BLaER1 treated with 17β-estradiol and CSF1 and Interleukin-3, amounts not matched to agents 10 nM and 100 nM (cell line): ENCODE data around the gene TMEM131.

ENCODE experiments used
- H3K27ac ChIP-seq, 11 experiments: shearing (Covaris generic); formaldehyde crosslinking; 2 replicates each; pipeline ENCODE4 v1.8.1; 2022
- H3K27me3 ChIP-seq, 11 experiments: shearing (Covaris generic); formaldehyde crosslinking; 2 replicates each; pipeline ENCODE4 v1.8.1; 2022
- H3K36me3 ChIP-seq, 11 experiments: shearing (Covaris generic); formaldehyde crosslinking; 2 replicates each; pipeline ENCODE4 v1.8.1; 2022
- H3K4me1 ChIP-seq, 10 experiments: shearing (Covaris generic); formaldehyde crosslinking; 2 replicates each; pipeline ENCODE4 v1.8.1; 2022
- H3K4me2 ChIP-seq, 11 experiments: shearing (Covaris generic); formaldehyde crosslinking; 2 replicates each; pipeline ENCODE4 v1.8.1; 2022
- H3K4me3 ChIP-seq, 10 experiments: shearing (Covaris generic); formaldehyde crosslinking; 2 replicates each; pipeline ENCODE4 v1.8.1; 2022
- H3K9ac ChIP-seq, 11 experiments: shearing (Covaris generic); formaldehyde crosslinking; 2 replicates each; pipeline ENCODE4 v1.8.1; 2022
- H3K9me3 ChIP-seq, 11 experiments: shearing (Covaris generic); formaldehyde crosslinking; replicated peaks in 1 of 11; 2 replicates each; pipeline ENCODE4 v1.8.1; 2022
- H4K20me1 ChIP-seq, 11 experiments: shearing (Covaris generic); formaldehyde crosslinking; 2 replicates each; pipeline ENCODE4 v1.8.1; 2022
- Cebpa-rat ChIP-seq, 11 experiments: shearing (Covaris generic); IDR thresholded peaks; 2 replicates each; pipeline ENCODE4 v1.8.1; 2022

TMEM131 gene

GRCh38 chr2:97759727-97760407 lies 235.9 kb downstream of the TMEM131 start:
- peak overlapping the region in 8 of 11 experiments; percentile 54 to 86 (median 71); a peak in 17 of 22 replicates for H3K4me2 ChIP-seq
- H3K9ac ChIP-seq = 0 out of 22 replicates have a peak overlapping the region, but pooled peaks of 1 of the 11 experiments have one; percentile 21
- H3K36me3 ChIP-seq = peaks cover 71 to 94% (median 85%) of the 10 kb centered on the region in 11 experiments
- H4K20me1 ChIP-seq = no peaks in the 10 kb centered on the region
- H3K4me1 ChIP-seq = peaks cover 43 to 73% (median 64%) of the 10 kb centered on the region in 10 experiments
- no peak for TF ChIP-seq Cebpa-rat (IDR thresholded peaks at IDR 0.05)
- no peaks in the 10 kb centered on the region for H3K27me3 ChIP-seq
- no peak overlapping the region for H3K4me3 ChIP-seq
- H3K27ac ChIP-seq = peak overlapping the region in 4 of 11 experiments; percentile 7 to 67 (median 33); a peak in 2 of 22 replicates
- no peaks in the 10 kb centered on the region for H3K9me3 ChIP-seq

DNA sequence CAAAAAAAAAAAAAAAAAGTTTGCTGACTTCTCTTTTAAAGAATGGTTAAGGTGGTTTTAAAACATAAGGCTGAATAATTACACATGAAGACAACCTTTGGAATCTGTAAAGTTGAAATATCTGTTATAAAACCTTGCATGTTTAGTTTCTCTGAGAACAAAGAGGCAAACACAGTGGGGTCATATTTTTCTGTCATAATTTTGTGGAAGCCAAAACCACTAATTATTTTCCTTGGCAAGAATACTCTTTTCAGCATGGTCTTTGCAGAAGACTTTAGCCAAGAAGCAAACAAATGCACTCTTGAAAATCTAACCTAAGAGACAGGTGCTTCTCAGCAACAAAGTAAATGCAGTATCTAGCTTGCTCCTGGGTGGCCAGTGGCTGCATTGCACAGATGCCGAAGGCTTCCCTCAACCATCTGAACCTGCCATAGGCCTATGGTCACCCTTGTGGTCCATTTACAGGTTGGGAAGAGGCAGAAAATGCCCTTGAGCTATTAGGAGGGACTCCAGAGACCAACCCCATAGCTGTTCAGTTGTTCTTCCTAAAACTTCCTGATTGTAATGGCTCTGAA lies 237.5 kb downstream of the TMEM131 start:
- H3K36me3 ChIP-seq = peaks cover 66 to 85% (median 70%) of the 10 kb centered on the region in 11 experiments

GRCh38 chr2:97757062-97757461 lies 238.7 kb downstream of the TMEM131 start:
- no peaks in the 10 kb centered on the region for H4K20me1 ChIP-seq
- no peaks in the 10 kb centered on the region for H3K27me3 ChIP-seq
- H3K4me2 ChIP-seq = no peak overlapping the region
- H3K9me3 ChIP-seq = no peaks in the 10 kb centered on the region
- peaks cover 57 to 81% (median 63%) of the 10 kb centered on the region in 11 experiments for H3K36me3 ChIP-seq
- H3K4me3 ChIP-seq = no peak overlapping the region
- peaks cover 31 to 77% (median 71%) of the 10 kb centered on the region in 10 experiments for H3K4me1 ChIP-seq
- no peak for TF ChIP-seq Cebpa-rat (IDR thresholded peaks at IDR 0.05)
- no peak overlapping the region for H3K27ac ChIP-seq
- no peak overlapping the region for H3K9ac ChIP-seq

More for the DNA sequence above, 237.5 kb downstream of the TMEM131 start:
- no peak overlapping the region for H3K4me3 ChIP-seq
- H3K27me3 ChIP-seq = no peaks in the 10 kb centered on the region
- H3K27ac ChIP-seq = no peak overlapping the region
- H3K4me1 ChIP-seq = peaks cover 34 to 70% (median 64%) of the 10 kb centered on the region in 10 experiments
- no peak for TF ChIP-seq Cebpa-rat (IDR thresholded peaks at IDR 0.05)
- H3K4me2 ChIP-seq = no peak overlapping the region
- no peaks in the 10 kb centered on the region for H3K9me3 ChIP-seq
- no peak overlapping the region for H3K9ac ChIP-seq
- no peaks in the 10 kb centered on the region for H4K20me1 ChIP-seq

GRCh38 chr2:97755491-97755890 lies 240.3 kb downstream of the TMEM131 start:
- Histone ChIP-seq H3K9me3 (0 out of 22 replicates have a peak, but pooled peaks cover 0 to under 1% (median 0%) of the 10 kb centered on the region in 11 experiments), H3K27ac (peak overlapping the region in 8 of 11 experiments; percentile 18 to 72 (median 59); a peak in 15 of 22 replicates), H4K20me1 (no peaks in the 10 kb centered on the region), H3K27me3 (no peaks in the 10 kb centered on the region), H3K4me2 (peak overlapping the region; percentile 12 to 87 (median 76); a peak in 21 of 22 replicates), H3K9ac (peak overlapping the region in 4 of 11 experiments; percentile 27 to 66 (median 44); a peak in 6 of 22 replicates), H3K36me3 (peaks cover 42 to 75% (median 48%) of the 10 kb centered on the region in 11 experiments), H3K4me3 (0 out of 20 replicates have a peak overlapping the region, but pooled peaks of 1 of the 10 experiments have one; percentile 0), H3K4me1 (peaks cover 17 to 77% (median 65%) of the 10 kb centered on the region in 10 experiments; a peak in 19 of 20 replicates)
- no peak for TF ChIP-seq Cebpa-rat (IDR thresholded peaks at IDR 0.05)

GRCh38 chr2:97754690-97755346 lies 240.9 kb downstream of the TMEM131 start:
- H3K9ac ChIP-seq = peak overlapping the region in 6 of 11 experiments; percentile 3 to 66 (median 34); a peak in 11 of 22 replicates
- H3K36me3 ChIP-seq = peaks cover 35 to 70% (median 41%) of the 10 kb centered on the region in 11 experiments
- peak overlapping the region; percentile 12 to 87 (median 76) for H3K4me2 ChIP-seq
- TF ChIP-seq Cebpa-rat (IDR thresholded peaks at IDR 0.05) = no peak
- peak overlapping the region in 2 of 10 experiments; percentile 0; a peak in 2 of 20 replicates for H3K4me3 ChIP-seq
- H3K27me3 ChIP-seq = no peaks in the 10 kb centered on the region
- H3K27ac ChIP-seq = peak overlapping the region in 8 of 11 experiments; percentile 18 to 72 (median 59); a peak in 15 of 22 replicates
- peaks cover 0 to 7% (median 0%) of the 10 kb centered on the region in 11 experiments; a peak in 3 of 22 replicates for H3K9me3 ChIP-seq
- no peaks in the 10 kb centered on the region for H4K20me1 ChIP-seq
- H3K4me1 ChIP-seq = peaks cover 16 to 75% (median 64%) of the 10 kb centered on the region in 10 experiments; a peak in 19 of 20 replicates

DNA sequence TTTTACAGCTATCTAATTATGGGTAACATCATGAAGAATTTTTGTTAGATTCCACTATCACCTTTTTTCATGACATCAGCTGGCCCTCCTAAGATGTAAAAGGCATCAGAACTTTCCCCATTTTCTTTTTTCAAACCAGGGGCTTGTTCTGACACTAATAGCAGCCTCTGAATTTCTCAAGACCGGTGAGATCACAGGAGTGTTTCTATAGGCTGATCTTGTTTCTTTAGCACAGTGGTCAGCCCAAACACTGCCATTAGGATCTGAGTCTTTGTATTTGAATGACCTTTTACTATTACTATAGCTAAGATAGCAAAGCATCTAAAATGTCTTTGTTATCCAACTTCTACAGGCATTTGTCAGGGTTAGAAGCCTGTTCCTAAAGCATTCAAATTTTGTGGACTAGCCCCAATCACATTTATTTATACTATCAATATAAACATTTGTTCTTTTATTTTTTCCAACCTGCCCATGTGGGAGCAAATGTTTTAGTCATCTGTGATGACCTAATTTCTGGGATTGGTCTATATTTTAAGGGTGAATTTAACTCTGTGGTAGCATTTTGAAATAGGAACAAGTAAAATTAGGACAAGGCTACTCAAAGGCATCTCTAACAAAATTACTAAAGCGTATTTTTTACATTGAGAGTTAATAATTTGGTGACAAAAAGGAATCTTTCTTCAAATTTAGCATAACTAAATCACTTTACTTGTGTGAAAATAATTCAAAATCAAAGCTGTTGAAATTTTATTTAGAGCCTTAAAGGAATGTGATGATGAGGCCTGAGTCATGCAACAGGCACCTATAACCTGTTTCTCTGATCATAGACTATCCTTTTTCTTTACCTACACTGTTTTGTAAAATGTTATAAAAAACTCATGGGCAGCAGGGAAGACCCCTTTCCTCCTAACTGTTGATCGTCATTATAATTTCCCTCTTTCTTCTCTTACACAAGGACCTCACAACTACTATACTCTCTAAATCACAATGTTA lies 243.1 kb downstream of the TMEM131 start:
- H3K4me2 ChIP-seq = peak overlapping the region in 8 of 11 experiments; percentile 3 to 87 (median 63); a peak in 13 of 22 replicates
- peak overlapping the region in 1 of 11 experiments; percentile 42; a peak in 1 of 22 replicates for H3K9ac ChIP-seq
- peaks cover 27 to 83% (median 73%) of the 10 kb centered on the region in 10 experiments for H3K4me1 ChIP-seq
- H3K27me3 ChIP-seq = no peaks in the 10 kb centered on the region
- TF ChIP-seq Cebpa-rat (IDR thresholded peaks at IDR 0.05) = no peak
- peaks cover 0 to 16% (median 6%) of the 10 kb centered on the region in 11 experiments; a peak in 13 of 22 replicates for H3K9me3 ChIP-seq
- no peaks in the 10 kb centered on the region for H4K20me1 ChIP-seq
- peaks cover 16 to 49% (median 24%) of the 10 kb centered on the region in 11 experiments for H3K36me3 ChIP-seq
- H3K4me3 ChIP-seq = no peak overlapping the region
- peak overlapping the region in 3 of 11 experiments; percentile 50 to 92 (median 51); a peak in 5 of 22 replicates for H3K27ac ChIP-seq

GRCh38 chr2:97751752-97752151 lies 244.0 kb downstream of the TMEM131 start:
- peaks cover 0 to 16% (median 6%) of the 10 kb centered on the region in 11 experiments; a peak in 13 of 22 replicates for H3K9me3 ChIP-seq
- H3K4me3 ChIP-seq = no peak overlapping the region
- H3K4me1 ChIP-seq = peaks cover 35 to 92% (median 82%) of the 10 kb centered on the region in 10 experiments
- peak overlapping the region in 8 of 11 experiments; percentile 2 to 92 (median 37); a peak in 13 of 22 replicates for H3K27ac ChIP-seq
- H4K20me1 ChIP-seq = no peaks in the 10 kb centered on the region
- peak overlapping the region in 1 of 11 experiments; percentile 42; a peak in 3 of 22 replicates for H3K9ac ChIP-seq
- H3K36me3 ChIP-seq = peaks cover 7 to 40% (median 15%) of the 10 kb centered on the region in 11 experiments
- H3K4me2 ChIP-seq = peak overlapping the region in 8 of 11 experiments; percentile 44 to 68 (median 60); a peak in 16 of 22 replicates
- H3K27me3 ChIP-seq = no peaks in the 10 kb centered on the region
- TF ChIP-seq Cebpa-rat (IDR thresholded peaks at IDR 0.05) = no peak
